Progenitor cell of endocrine pancreas (in vitro differentiated cells): ENCODE measurements around the gene PATZ1. TPM values are rescaled to one million over a fixed set of nuclear protein-coding genes. Genes with fewer than 3 reads are reported as not detected.
A peak's percentile ranks its signal among the peaks of the same experiment; 100 is the strongest.

Experiments
- DNase-seq: peaks from one replicate; pipeline ENCODE4 v3.0.0; 2021; ENCODE audit warnings: low spot score; ENCODE audit not compliant: unreplicated experiment
- H3K27ac Mint-ChIP-seq: 2 replicates; pipeline ENCODE4 v1.8.0; 2021; ENCODE audit warnings: mild to moderate bottlenecking, moderate library complexity, mixed read lengths
- H3K27me3 Mint-ChIP-seq: 2 replicates; pipeline ENCODE4 v1.8.0; 2021; ENCODE audit warnings: mixed read lengths
- H3K36me3 Mint-ChIP-seq: 2 replicates; pipeline ENCODE4 v1.8.0; 2022; ENCODE audit warnings: mixed read lengths; ENCODE audit not compliant: insufficient read depth
- H3K4me1 Mint-ChIP-seq: 2 replicates; pipeline ENCODE4 v1.8.0; 2021; ENCODE audit warnings: low read depth, mixed read lengths
- H3K4me3 Mint-ChIP-seq: 2 replicates; pipeline ENCODE4 v1.8.0; 2021; ENCODE audit warnings: low read depth, mild to moderate bottlenecking, moderate library complexity, mixed read lengths
- H3K9me3 Mint-ChIP-seq: 2 replicates; pipeline ENCODE4 v1.8.0; 2021; ENCODE audit warnings: low read depth, mixed read lengths
- CTCF ChIP-seq: fragments of 200-600 bp; sonication (generic); IDR thresholded peaks from one replicate; pipeline ENCODE4 v1.5.0; 2021; ENCODE audit warnings: antibody characterized with exemption, mild to moderate bottlenecking; ENCODE audit not compliant: unreplicated experiment
- total RNA-seq: library from RNA; stranded (reverse); gene quantifications from 2 replicates; pipeline ENCODE4 v1.2.1, GENCODE V29; 2021

Gene PATZ1
- total RNA-seq, 1 donor from 2014 or later, result 93.6 TPM

GRCh38 chr22:31340360-31340759 lies 5.8 kb downstream of the PATZ1 start:
- Mint-ChIP-seq H3K36me3 (peaks cover 21% of the 10 kb centered on the region), H3K27me3 (no peaks in the 10 kb centered on the region), H3K4me3 (peak overlapping the region; percentile 49), H3K4me1 (peaks cover 62% of the 10 kb centered on the region), H3K9me3 (no peaks in the 10 kb centered on the region), H3K27ac (peak overlapping the region; percentile 85)
- TF ChIP-seq CTCF, result no peak
- DNase-seq, result no peak

GRCh38 chr22:31339148-31339832 lies 6.9 kb downstream of the PATZ1 start:
- peak overlapping the region; percentile 49 for H3K4me3 Mint-ChIP-seq
- H3K4me1 Mint-ChIP-seq, result peaks cover 60% of the 10 kb centered on the region
- TF ChIP-seq CTCF, result no peak
- peaks cover 27% of the 10 kb centered on the region for H3K36me3 Mint-ChIP-seq
- H3K27me3 Mint-ChIP-seq, result no peaks in the 10 kb centered on the region
- DNase-seq, result no peak
- H3K27ac Mint-ChIP-seq, result peak overlapping the region; percentile 92
- no peaks in the 10 kb centered on the region for H3K9me3 Mint-ChIP-seq

- TF ChIP-seq CTCF, result no peak
- Mint-ChIP-seq H3K4me1 (peaks cover 50% of the 10 kb centered on the region), H3K4me3 (no peak overlapping the region), H3K27ac (no peak overlapping the region), H3K27me3 (no peaks in the 10 kb centered on the region), H3K36me3 (peaks cover 35% of the 10 kb centered on the region), H3K9me3 (no peaks in the 10 kb centered on the region)
- DNase-seq, result no peak
These were observed 9.0 kb downstream of the PATZ1 start for GRCh38 chr22:31337178-31337577.

GRCh38 chr22:31334329-31334728 lies 11.8 kb downstream of the PATZ1 start:
- no peak for DNase-seq
- Mint-ChIP-seq H3K4me3 (no peak overlapping the region), H3K4me1 (peaks cover 24% of the 10 kb centered on the region), H3K27me3 (no peaks in the 10 kb centered on the region), H3K36me3 (peaks cover 36% of the 10 kb centered on the region), H3K9me3 (no peaks in the 10 kb centered on the region), H3K27ac (no peak overlapping the region)
- no peak for TF ChIP-seq CTCF

- no peak for TF ChIP-seq CTCF
- no peaks in the 10 kb centered on the region for H3K9me3 Mint-ChIP-seq
- no peak for DNase-seq
- no peaks in the 10 kb centered on the region for H3K27me3 Mint-ChIP-seq
- peaks cover 18% of the 10 kb centered on the region for H3K4me1 Mint-ChIP-seq
- no peak overlapping the region for H3K27ac Mint-ChIP-seq
- H3K4me3 Mint-ChIP-seq, result no peak overlapping the region
- H3K36me3 Mint-ChIP-seq, result peaks cover 35% of the 10 kb centered on the region
These were observed 12.5 kb downstream of the PATZ1 start for GRCh38 chr22:31333641-31334040.
